ENCODE data around the gene CERK.
"Not testable (repeated sequence)": the region's sequence is repeated elsewhere in the genome, so short reads cannot be mapped to it uniquely, and the experiment has no call there.

The CERK gene

GRCh38 chr22:46739094-46739870, 1.2 kb upstream of the CERK start:
- Histone ChIP-seq H3K9me3 (ENCODE audit: low read length) (no peaks in the 10 kb centered on the region), H3K4me3 (ENCODE audit: low read length) (peak overlapping the region; percentile 55), H3K27me3 (ENCODE audit: insufficient read depth, low read length) (no peaks in the 10 kb centered on the region), H3K4me1 (ENCODE audit: insufficient read depth, low read length) (peaks cover 30% of the 10 kb centered on the region), H2AFZ (ENCODE audit: low read depth, low read length) (peak overlapping the region; percentile 88), H3K36me3 (ENCODE audit: insufficient read depth, low read length) (peaks cover 8% of the 10 kb centered on the region)

DNA sequence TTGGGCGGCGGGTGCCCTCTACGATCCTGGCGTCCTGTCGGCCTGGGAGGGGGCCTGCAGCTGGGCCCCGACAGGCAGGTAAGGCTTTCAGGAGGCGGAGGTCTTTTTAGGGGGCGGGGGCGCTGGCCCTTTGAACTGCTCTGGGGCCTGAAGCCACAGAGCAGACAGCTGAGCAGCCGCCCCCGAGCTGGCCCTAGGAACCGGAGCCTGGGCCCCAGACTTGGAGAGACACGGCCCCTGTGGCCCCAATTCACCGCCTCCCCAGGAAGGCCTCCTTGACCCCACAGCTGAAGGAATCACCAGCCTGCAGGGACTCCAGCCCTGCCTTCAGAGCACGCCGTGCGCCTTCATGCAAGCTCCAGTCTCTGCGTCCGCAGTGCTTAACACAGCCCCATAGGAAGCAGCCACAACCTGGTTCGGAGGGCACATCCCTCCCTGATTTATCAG, 618 bp upstream of the CERK start:
- Histone ChIP-seq H3K36me3 (ENCODE audit: insufficient read depth, low read length) (peaks cover 8% of the 10 kb centered on the region), H2AFZ (ENCODE audit: low read depth, low read length) (peak overlapping the region; percentile 88), H3K4me3 (ENCODE audit: low read length) (peak overlapping the region; percentile 55), H3K9me3 (ENCODE audit: low read length) (no peaks in the 10 kb centered on the region), H3K27me3 (ENCODE audit: insufficient read depth, low read length) (no peaks in the 10 kb centered on the region), H3K4me1 (ENCODE audit: insufficient read depth, low read length) (peaks cover 30% of the 10 kb centered on the region)

GRCh38 chr22:46737105-46737975, 712 bp downstream of the CERK start:
- Histone ChIP-seq H3K9me3 (ENCODE audit: low read length) (no peaks in the 10 kb centered on the region), H2AFZ (ENCODE audit: low read depth, low read length) (peak overlapping the region; percentile 73), H3K27me3 (ENCODE audit: insufficient read depth, low read length) (no peaks in the 10 kb centered on the region), H3K36me3 (ENCODE audit: insufficient read depth, low read length) (peaks cover 8% of the 10 kb centered on the region), H3K4me3 (ENCODE audit: low read length) (peak overlapping the region; percentile 92), H3K4me1 (ENCODE audit: insufficient read depth, low read length) (peaks cover 30% of the 10 kb centered on the region)

DNA sequence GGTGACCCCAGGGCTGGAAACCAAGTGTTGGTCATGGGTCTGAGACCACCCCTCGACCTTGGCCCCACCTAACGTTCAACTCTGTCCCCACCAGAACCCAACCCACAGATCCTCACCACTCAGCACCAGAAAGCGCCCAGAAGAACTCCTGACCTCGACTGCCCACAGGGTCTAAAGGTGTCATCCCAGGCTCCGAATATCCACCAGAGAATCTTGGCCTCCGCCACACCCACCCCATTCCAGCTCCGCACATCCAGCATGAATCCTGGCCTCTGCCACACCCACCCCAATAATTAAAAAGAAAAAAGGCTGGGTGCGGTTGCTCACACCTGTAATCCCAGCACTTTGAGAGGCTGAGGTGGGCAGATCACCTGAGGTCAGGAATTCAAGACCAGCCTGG, 1.3 kb downstream of the CERK start:
- Histone ChIP-seq H3K9me3 (ENCODE audit: low read length) (no peaks in the 10 kb centered on the region), H2AFZ (ENCODE audit: low read depth, low read length) (no peak overlapping the region), H3K27me3 (ENCODE audit: insufficient read depth, low read length) (no peaks in the 10 kb centered on the region), H3K4me3 (ENCODE audit: low read length) (peak overlapping the region; percentile 92), H3K4me1 (ENCODE audit: insufficient read depth, low read length) (peaks cover 30% of the 10 kb centered on the region), H3K36me3 (ENCODE audit: insufficient read depth, low read length) (peaks cover 11% of the 10 kb centered on the region)

DNA sequence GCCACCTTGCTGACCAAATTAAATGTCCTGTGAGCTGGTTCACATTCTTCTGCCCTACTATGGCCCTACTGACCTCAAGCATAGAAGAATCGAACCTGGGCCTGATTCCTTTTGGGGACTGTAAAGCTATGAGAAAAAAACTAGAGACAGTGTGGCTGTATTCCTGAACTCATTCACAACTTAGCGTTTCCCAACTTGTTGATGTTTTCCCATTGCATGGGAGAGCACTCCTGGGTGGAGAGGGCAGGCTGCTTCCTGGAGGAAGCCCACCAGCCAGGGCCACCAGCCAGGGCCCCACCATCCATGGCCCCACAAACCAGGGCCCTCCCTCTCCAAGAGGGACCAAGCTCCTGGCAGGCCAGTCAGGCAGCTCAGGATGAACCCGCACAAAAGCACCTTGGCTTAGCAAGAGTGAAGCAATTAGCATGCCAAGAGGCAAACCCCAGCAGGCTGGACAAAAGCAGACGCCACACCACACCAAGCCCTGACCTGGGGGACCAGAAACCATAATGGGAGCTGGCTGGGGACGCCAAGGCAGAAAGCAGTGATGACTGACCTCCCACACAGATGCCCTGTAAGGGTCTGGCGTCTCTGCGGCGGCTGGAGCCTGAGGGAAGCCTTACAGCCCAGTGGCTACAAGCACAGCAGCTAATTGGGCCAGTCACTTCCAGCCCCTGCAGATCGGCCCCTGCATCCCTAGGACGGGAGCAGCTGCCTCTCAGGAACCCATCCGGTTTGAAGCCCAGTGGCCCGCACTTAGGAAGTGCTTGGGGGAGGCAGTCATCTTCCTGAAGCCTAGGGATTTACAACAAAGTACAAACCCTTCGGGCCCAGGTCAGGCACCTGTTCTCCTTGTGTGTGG, 2.1 kb downstream of the CERK start:
- no peaks in the 10 kb centered on the region for H3K27me3 ChIP-seq (ENCODE audit: insufficient read depth, low read length)
- peaks cover 30% of the 10 kb centered on the region for H3K4me1 ChIP-seq (ENCODE audit: insufficient read depth, low read length)
- H3K9me3 ChIP-seq (ENCODE audit: low read length), result no peaks in the 10 kb centered on the region
- H2AFZ ChIP-seq (ENCODE audit: low read depth, low read length), result no peak overlapping the region
- H3K36me3 ChIP-seq (ENCODE audit: insufficient read depth, low read length), result peaks cover 11% of the 10 kb centered on the region
- peak overlapping the region; percentile 92 for H3K4me3 ChIP-seq (ENCODE audit: low read length)

- no peaks in the 10 kb centered on the region for H3K9me3 ChIP-seq (ENCODE audit: low read length)
- H3K4me3 ChIP-seq (ENCODE audit: low read length), result no peak overlapping the region
- H2AFZ ChIP-seq (ENCODE audit: low read depth, low read length), result no peak overlapping the region
- no peaks in the 10 kb centered on the region for H3K27me3 ChIP-seq (ENCODE audit: insufficient read depth, low read length)
- peaks cover 11% of the 10 kb centered on the region for H3K36me3 ChIP-seq (ENCODE audit: insufficient read depth, low read length)
- peaks cover 30% of the 10 kb centered on the region for H3K4me1 ChIP-seq (ENCODE audit: insufficient read depth, low read length)
These were observed 3.1 kb downstream of the CERK start for GRCh38 chr22:46734830-46735453.

DNA sequence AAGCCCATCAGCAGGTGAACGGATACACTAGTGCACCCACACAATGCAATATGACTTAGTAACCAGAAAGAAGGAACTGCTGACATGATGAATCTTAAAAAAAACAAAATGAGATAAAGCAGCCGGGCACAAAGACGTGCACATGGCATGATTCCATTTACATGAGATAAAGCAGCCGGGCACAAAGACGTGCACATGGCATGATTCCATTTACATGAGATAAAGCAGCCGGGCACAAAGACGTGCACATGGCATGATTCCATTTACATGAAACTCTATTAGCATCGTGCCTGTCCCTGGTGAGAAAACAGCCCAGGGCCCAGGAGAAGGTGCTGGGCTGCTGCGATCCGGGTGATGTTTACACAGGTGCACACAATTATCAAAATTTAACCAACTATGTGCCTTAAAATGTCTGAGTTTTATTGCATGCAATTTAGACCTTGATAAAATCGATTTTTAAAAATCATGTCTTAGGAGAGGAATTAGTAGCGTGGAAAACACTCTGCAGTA, 3.8 kb downstream of the CERK start:
- H3K4me3 ChIP-seq (ENCODE audit: low read length); H3K27me3 ChIP-seq (ENCODE audit: insufficient read depth, low read length); H3K9me3 ChIP-seq (ENCODE audit: low read length); H2AFZ ChIP-seq (ENCODE audit: low read depth, low read length): not testable (repeated sequence)
- peaks cover 24% of the 10 kb centered on the region for H3K4me1 ChIP-seq (ENCODE audit: insufficient read depth, low read length)
- H3K36me3 ChIP-seq (ENCODE audit: insufficient read depth, low read length), result peaks cover 11% of the 10 kb centered on the region

DNA sequence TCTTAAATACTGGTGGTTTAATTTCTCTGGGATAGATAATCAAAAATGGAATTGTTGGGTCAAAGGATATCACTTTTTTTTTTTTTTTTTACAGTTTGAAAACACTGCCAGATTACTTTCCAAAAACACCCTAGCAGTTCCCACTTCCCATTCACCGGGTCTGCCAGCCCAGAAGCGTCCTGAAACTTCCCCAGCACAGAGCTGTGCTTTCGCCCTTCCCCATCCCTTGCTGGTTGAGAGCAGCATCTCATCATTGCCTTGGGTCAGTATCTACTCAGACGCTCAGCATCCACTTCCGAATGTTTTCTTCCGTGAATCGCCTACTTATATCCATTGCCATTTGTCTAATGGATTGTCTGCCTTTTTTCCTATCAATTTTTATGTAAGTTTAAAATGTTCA, 5.5 kb downstream of the CERK start:
- peaks cover 24% of the 10 kb centered on the region for H3K36me3 ChIP-seq (ENCODE audit: insufficient read depth, low read length)
- H3K4me1 ChIP-seq (ENCODE audit: insufficient read depth, low read length), result peaks cover 16% of the 10 kb centered on the region
- H3K9me3 ChIP-seq (ENCODE audit: low read length), result no peaks in the 10 kb centered on the region
- no peaks in the 10 kb centered on the region for H3K27me3 ChIP-seq (ENCODE audit: insufficient read depth, low read length)
- no peak overlapping the region for H3K4me3 ChIP-seq (ENCODE audit: low read length)
- no peak overlapping the region for H2AFZ ChIP-seq (ENCODE audit: low read depth, low read length)

DNA sequence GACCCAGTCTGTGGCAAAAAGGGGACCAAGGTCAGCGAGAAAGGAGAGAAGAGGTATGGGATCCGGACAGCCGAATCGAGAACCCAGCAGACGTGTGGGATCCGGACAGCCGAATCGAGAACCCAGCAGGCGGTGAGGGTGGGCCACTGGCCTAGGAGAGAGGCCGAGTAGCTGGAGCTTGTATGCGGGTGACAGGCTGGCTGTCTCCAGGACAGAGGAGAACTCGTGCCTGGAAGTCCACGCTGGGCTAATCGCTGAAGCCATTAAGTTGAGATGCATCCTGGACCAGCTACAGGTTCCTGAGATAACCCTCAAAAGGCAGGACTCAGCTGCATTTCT, 6.0 kb downstream of the CERK start:
- H3K4me1 ChIP-seq (ENCODE audit: insufficient read depth, low read length), result peaks cover 11% of the 10 kb centered on the region
- no peaks in the 10 kb centered on the region for H3K27me3 ChIP-seq (ENCODE audit: insufficient read depth, low read length)
- H3K4me3 ChIP-seq (ENCODE audit: low read length), result no peak overlapping the region
- no peaks in the 10 kb centered on the region for H3K9me3 ChIP-seq (ENCODE audit: low read length)
- peaks cover 24% of the 10 kb centered on the region for H3K36me3 ChIP-seq (ENCODE audit: insufficient read depth, low read length)
- no peak overlapping the region for H2AFZ ChIP-seq (ENCODE audit: low read depth, low read length)

- peaks cover 26% of the 10 kb centered on the region for H3K36me3 ChIP-seq (ENCODE audit: insufficient read depth, low read length)
- H3K9me3 ChIP-seq (ENCODE audit: low read length), result no peaks in the 10 kb centered on the region
- no peaks in the 10 kb centered on the region for H3K27me3 ChIP-seq (ENCODE audit: insufficient read depth, low read length)
- no peak overlapping the region for H2AFZ ChIP-seq (ENCODE audit: low read depth, low read length)
- peaks cover 6% of the 10 kb centered on the region for H3K4me1 ChIP-seq (ENCODE audit: insufficient read depth, low read length)
- no peak overlapping the region for H3K4me3 ChIP-seq (ENCODE audit: low read length)
These were observed 6.6 kb downstream of the CERK start for GRCh38 chr22:46731246-46732040.

DNA sequence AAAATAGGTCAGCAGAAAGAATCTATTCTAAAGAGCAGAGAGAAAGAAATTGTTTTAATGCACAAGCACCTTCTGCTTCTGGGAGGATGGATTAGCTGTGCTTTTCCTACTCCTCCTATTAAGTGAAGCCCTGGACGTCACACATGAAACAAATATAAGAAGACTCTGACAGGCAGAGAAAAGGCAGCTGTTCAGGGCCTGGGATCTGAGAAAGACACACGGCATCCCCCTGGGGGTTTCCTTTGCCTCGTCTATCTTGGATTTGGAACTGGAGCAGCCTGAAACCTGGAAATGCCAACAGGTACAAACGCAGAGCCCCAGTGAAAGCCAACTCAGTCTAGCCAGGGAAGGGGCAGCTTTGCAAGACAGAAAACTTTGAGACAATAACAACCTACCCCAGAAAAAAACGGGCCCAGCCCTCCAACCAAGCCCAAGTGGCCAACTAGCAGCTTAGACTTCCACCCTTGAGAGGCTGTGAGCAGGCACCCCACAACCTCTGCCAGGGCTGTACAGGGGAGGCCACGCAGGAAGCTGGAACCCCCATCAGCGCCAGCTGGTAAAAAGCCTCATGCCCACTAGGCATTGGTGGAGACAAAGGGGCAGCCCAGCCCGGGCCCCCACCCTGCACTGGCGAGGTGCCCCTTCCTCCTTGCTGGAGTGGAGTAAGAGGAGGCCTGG, 7.3 kb downstream of the CERK start:
- Histone ChIP-seq H3K9me3 (ENCODE audit: low read length) (no peaks in the 10 kb centered on the region), H3K4me3 (ENCODE audit: low read length) (no peak overlapping the region), H3K4me1 (ENCODE audit: insufficient read depth, low read length) (no peaks in the 10 kb centered on the region), H3K27me3 (ENCODE audit: insufficient read depth, low read length) (no peaks in the 10 kb centered on the region), H2AFZ (ENCODE audit: low read depth, low read length) (no peak overlapping the region), H3K36me3 (ENCODE audit: insufficient read depth, low read length) (peaks cover 32% of the 10 kb centered on the region)

All from neuron (in vitro differentiated cells).